Measurements from ENCODE around the gene CENPH. TPM values are rescaled to one million over a fixed set of nuclear protein-coding genes. Genes with fewer than 3 reads are reported as not detected.

CENPH gene
- total RNA-seq, 2 donors from 2014 or later = 43.7 to 87.6 TPM

DNA sequence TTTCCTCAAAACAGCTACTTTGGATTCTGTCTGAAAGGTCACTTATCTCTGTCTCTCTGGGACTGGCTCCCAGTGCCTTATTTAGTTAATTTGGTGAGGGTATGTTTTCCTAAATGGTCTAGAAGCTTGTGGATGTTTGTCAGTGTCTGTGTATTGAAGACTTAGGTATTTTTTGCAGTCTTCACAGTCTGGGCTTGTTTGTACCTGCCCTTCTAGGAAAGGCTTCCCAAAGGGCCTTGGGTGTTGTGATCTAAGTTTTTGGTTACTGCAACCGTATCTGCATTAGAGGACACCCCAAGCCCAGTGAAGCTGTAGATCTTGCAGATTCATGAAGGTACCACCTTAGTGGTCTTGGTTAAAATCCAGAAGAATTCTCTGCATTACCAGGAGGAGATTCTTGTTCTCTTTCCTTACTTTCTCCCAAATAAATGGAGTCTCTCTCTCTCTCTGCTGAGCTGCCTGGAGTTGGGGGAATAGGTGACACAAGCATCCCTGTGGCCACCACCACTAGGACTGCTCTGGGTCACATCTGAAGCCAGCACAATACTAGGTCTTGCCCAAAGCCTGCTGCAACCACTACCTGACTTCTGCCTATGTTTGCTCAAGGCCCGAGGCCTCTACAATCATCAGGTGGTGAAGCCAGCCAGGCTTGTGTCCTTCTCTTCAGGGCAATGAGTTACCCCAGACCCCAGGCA, 40.3 kb upstream of the CENPH start:
- H3K4me3 ChIP-seq (ENCODE audit: low read length) = no peak overlapping the region
- H3K27ac ChIP-seq (ENCODE audit: low read depth, low read length) = no peak overlapping the region
- H3K9ac ChIP-seq (ENCODE audit: extremely low read depth, low read length, poor library complexity, severe bottlenecking) = no peak overlapping the region
- no peaks in the 10 kb centered on the region for H3K36me3 Mint-ChIP-seq (ENCODE audit: low read depth)
- H3K27me3 ChIP-seq (ENCODE audit: control insufficient read depth, insufficient read depth, low read length, poor library complexity, severe bottlenecking) = no peaks in the 10 kb centered on the region
- no peak overlapping the region for H3K4me3 Mint-ChIP-seq
- H3K9me3 Mint-ChIP-seq = no peaks in the 10 kb centered on the region
- H3K4me1 Mint-ChIP-seq = peaks cover 9% of the 10 kb centered on the region
- no peak overlapping the region for H3K27ac Mint-ChIP-seq
- no peaks in the 10 kb centered on the region for H3K9me3 ChIP-seq (ENCODE audit: control insufficient read depth, low read length)
- H3K27me3 Mint-ChIP-seq (ENCODE audit: insufficient read depth) = no peaks in the 10 kb centered on the region
- no peaks in the 10 kb centered on the region for H3K36me3 ChIP-seq (ENCODE audit: control insufficient read depth, insufficient read depth, low read length)
- peak; percentile 10 for DNase-seq
- H3K4me1 ChIP-seq (ENCODE audit: control insufficient read depth, insufficient read depth, low read length) = peaks cover 6% of the 10 kb centered on the region
- TF ChIP-seq, protein P1, sequence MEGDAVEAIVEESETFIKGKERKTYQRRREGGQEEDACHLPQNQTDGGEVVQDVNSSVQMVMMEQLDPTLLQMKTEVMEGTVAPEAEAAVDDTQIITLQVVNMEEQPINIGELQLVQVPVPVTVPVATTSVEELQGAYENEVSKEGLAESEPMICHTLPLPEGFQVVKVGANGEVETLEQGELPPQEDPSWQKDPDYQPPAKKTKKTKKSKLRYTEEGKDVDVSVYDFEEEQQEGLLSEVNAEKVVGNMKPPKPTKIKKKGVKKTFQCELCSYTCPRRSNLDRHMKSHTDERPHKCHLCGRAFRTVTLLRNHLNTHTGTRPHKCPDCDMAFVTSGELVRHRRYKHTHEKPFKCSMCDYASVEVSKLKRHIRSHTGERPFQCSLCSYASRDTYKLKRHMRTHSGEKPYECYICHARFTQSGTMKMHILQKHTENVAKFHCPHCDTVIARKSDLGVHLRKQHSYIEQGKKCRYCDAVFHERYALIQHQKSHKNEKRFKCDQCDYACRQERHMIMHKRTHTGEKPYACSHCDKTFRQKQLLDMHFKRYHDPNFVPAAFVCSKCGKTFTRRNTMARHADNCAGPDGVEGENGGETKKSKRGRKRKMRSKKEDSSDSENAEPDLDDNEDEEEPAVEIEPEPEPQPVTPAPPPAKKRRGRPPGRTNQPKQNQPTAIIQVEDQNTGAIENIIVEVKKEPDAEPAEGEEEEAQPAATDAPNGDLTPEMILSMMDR (conservative IDR thresholded peaks at IDR 0.05) = no peak
- WGBS, 2 experiments (ENCODE audit: insufficient coverage in 1 of 2, insufficient read length in 1 of 2) = 95 to 96% methylated on average over 2 of the region's 2 CpGs

DNA sequence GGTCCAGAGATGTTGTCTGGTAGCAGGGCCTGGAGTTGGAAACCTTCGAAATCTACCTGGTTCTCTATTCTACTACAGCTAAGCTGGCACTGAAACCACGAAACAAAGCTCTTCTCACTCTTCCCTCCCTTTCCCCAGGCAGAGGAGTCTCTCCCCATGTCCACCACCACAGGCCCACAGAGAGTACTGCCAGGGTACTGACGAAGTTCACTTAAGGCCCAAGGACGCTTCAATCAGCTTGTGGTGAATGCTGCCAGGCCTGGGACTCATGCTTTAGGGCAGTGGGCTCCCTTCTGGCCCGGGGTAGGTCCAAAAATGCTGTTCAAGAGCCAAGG, 39.7 kb upstream of the CENPH start:
- H3K4me1 ChIP-seq (ENCODE audit: control insufficient read depth, insufficient read depth, low read length) = peaks cover 6% of the 10 kb centered on the region
- Mint-ChIP-seq H3K4me3 (no peak overlapping the region), H3K9me3 (no peaks in the 10 kb centered on the region), H3K36me3 (ENCODE audit: low read depth) (no peaks in the 10 kb centered on the region), H3K27ac (no peak overlapping the region), H3K27me3 (ENCODE audit: insufficient read depth) (no peaks in the 10 kb centered on the region), H3K4me1 (peaks cover 9% of the 10 kb centered on the region)
- TF ChIP-seq, protein P1 (conservative IDR thresholded peaks at IDR 0.05) = no peak
- no peak overlapping the region for H3K27ac ChIP-seq (ENCODE audit: low read depth, low read length)
- H3K4me3 ChIP-seq (ENCODE audit: low read length) = no peak overlapping the region
- H3K9me3 ChIP-seq (ENCODE audit: control insufficient read depth, low read length) = no peaks in the 10 kb centered on the region
- no peaks in the 10 kb centered on the region for H3K27me3 ChIP-seq (ENCODE audit: control insufficient read depth, insufficient read depth, low read length, poor library complexity, severe bottlenecking)
- peak; percentile 35 for DNase-seq
- 90 to 94% methylated on average over 5 of the region's 5 CpGs for WGBS, 2 experiments (ENCODE audit: insufficient coverage in 1 of 2, insufficient read length in 1 of 2)
- no peak overlapping the region for H3K9ac ChIP-seq (ENCODE audit: extremely low read depth, low read length, poor library complexity, severe bottlenecking)
- no peaks in the 10 kb centered on the region for H3K36me3 ChIP-seq (ENCODE audit: control insufficient read depth, insufficient read depth, low read length)

DNA sequence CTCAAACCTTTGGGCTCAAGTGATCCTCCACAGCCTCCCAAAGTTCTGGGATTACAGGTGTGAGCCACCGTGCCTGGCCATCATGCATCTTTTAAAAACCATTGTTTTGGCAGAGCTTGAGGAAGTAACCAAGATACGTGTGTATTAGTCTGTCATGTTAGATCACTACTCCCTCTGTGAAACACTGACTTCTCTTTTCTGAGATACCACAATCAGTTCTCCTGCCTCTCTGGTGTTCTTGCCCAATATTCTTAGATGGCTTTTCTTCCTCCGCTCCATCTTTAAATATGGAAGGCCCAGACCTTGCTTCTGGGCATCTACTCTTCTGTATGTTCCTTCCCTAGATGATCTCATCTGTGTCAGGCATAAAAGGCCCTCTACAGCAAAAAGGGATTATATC, 36.7 kb upstream of the CENPH start:
- Mint-ChIP-seq H3K4me1 (peaks cover 9% of the 10 kb centered on the region), H3K36me3 (ENCODE audit: low read depth) (no peaks in the 10 kb centered on the region), H3K9me3 (no peaks in the 10 kb centered on the region), H3K27me3 (ENCODE audit: insufficient read depth) (no peaks in the 10 kb centered on the region), H3K27ac (no peak overlapping the region), H3K4me3 (no peak overlapping the region)
- TF ChIP-seq, protein P1 (conservative IDR thresholded peaks at IDR 0.05) = no peak
- DNase-seq = peak; percentile 5
- H3K27me3 ChIP-seq (ENCODE audit: control insufficient read depth, insufficient read depth, low read length, poor library complexity, severe bottlenecking) = no peaks in the 10 kb centered on the region
- H3K27ac ChIP-seq (ENCODE audit: low read depth, low read length) = no peak overlapping the region
- no peaks in the 10 kb centered on the region for H3K9me3 ChIP-seq (ENCODE audit: control insufficient read depth, low read length)
- no peak overlapping the region for H3K4me3 ChIP-seq (ENCODE audit: low read length)
- 89 to 93% methylated on average over 3 of the region's 3 CpGs for WGBS, 2 experiments (ENCODE audit: insufficient coverage in 1 of 2, insufficient read length in 1 of 2)
- H3K4me1 ChIP-seq (ENCODE audit: control insufficient read depth, insufficient read depth, low read length) = peaks cover 6% of the 10 kb centered on the region
- no peaks in the 10 kb centered on the region for H3K36me3 ChIP-seq (ENCODE audit: control insufficient read depth, insufficient read depth, low read length)
- H3K9ac ChIP-seq (ENCODE audit: extremely low read depth, low read length, poor library complexity, severe bottlenecking) = no peak overlapping the region
